Measurements from ENCODE around the gene HSPA5. TPM values are rescaled to one million over a fixed set of nuclear protein-coding genes. Genes with fewer than 3 reads are reported as not detected.

HSPA5 gene
- total RNA-seq, 4 donors from 2014 or later = 65.6 to 136 (median 86.0) TPM

- TF ChIP-seq POLR2A (IDR thresholded peaks at IDR 0.05) (peak; percentile 46 to 68), CTCF (IDR thresholded peaks at IDR 0.05) (peak in 5 of 6 experiments; percentile 33 to 66 (median 56))
- Histone ChIP-seq H3K9me3 (no peaks in the 10 kb centered on the region), H3K27me3 (no peaks in the 10 kb centered on the region), H3K4me3 (peak within 1 kb of the TSS; percentile 85 to 92 (median 91)), H3K27ac (peak within 1 kb of the TSS; percentile 68 to 91 (median 82)), H3K4me1 (peaks cover 0 to 16% (median 0%) of the 10 kb centered on the region in 4 donors), H3K36me3 (no peaks in the 10 kb centered on the region)
- DNase-seq = peak; percentile 84 to 95 (median 91)
These were observed 20.6 kb upstream of the HSPA5 start, which contains the start of gene GAPVD1 for GRCh38 chr9:125261501-125262293. Gene GAPVD1, plus strand, starts transcription at chr9:125261826. Its CDS starts 37,096 bp downstream, at chr9:125298922.

GRCh38 chr9:125260561-125260960, 19.4 kb upstream of the HSPA5 start:
- Histone ChIP-seq H3K4me1 (peaks cover 0 to 16% (median 0%) of the 10 kb centered on the region in 4 donors), H3K27ac (peak overlapping the region in 1 of 4 donors; percentile 41), H3K4me3 (no peak overlapping the region), H3K9me3 (no peaks in the 10 kb centered on the region), H3K36me3 (no peaks in the 10 kb centered on the region), H3K27me3 (no peaks in the 10 kb centered on the region)
- TF ChIP-seq POLR2A (IDR thresholded peaks at IDR 0.05) = no peak
- DNase-seq = no peak

GRCh38 chr9:125258832-125259534, 17.8 kb upstream of the HSPA5 start:
- Histone ChIP-seq H3K4me1 (peaks cover 0 to 9% (median 0%) of the 10 kb centered on the region in 4 donors), H3K36me3 (no peaks in the 10 kb centered on the region), H3K9me3 (no peaks in the 10 kb centered on the region), H3K27ac (no peak overlapping the region), H3K4me3 (no peak overlapping the region), H3K27me3 (no peaks in the 10 kb centered on the region)
- no peak for TF ChIP-seq POLR2A (IDR thresholded peaks at IDR 0.05)
- TF ChIP-seq CTCF (IDR thresholded peaks at IDR 0.05) = no peak
- DNase-seq = no peak

- H3K9me3 ChIP-seq = no peaks in the 10 kb centered on the region
- no peaks in the 10 kb centered on the region for H3K36me3 ChIP-seq
- TF ChIP-seq CTCF (IDR thresholded peaks at IDR 0.05) (no peak), POLR2A (IDR thresholded peaks at IDR 0.05) (no peak)
- no peak for DNase-seq
- peaks cover 0 to 9% (median 0%) of the 10 kb centered on the region in 4 donors for H3K4me1 ChIP-seq
- no peak overlapping the region for H3K27ac ChIP-seq
- no peaks in the 10 kb centered on the region for H3K27me3 ChIP-seq
- no peak overlapping the region for H3K4me3 ChIP-seq
These were observed 17.1 kb upstream of the HSPA5 start for GRCh38 chr9:125258160-125258785.

- DNase-seq = no peak
- no peaks in the 10 kb centered on the region for H3K9me3 ChIP-seq
- no peak overlapping the region for H3K4me3 ChIP-seq
- no peak overlapping the region for H3K27ac ChIP-seq
- H3K27me3 ChIP-seq = no peaks in the 10 kb centered on the region
- H3K36me3 ChIP-seq = no peaks in the 10 kb centered on the region
- TF ChIP-seq CTCF (IDR thresholded peaks at IDR 0.05) (peak in 3 of 6 experiments; percentile 31 to 36 (median 32)), POLR2A (IDR thresholded peaks at IDR 0.05) (no peak)
- H3K4me1 ChIP-seq = no peaks in the 10 kb centered on the region
These were observed 14.7 kb upstream of the HSPA5 start for GRCh38 chr9:125255781-125256391.

Measured in Peyer's patch (tissue), 4 donors.